ENCODE data around the gene MYOZ3.

The MYOZ3 gene

DNA sequence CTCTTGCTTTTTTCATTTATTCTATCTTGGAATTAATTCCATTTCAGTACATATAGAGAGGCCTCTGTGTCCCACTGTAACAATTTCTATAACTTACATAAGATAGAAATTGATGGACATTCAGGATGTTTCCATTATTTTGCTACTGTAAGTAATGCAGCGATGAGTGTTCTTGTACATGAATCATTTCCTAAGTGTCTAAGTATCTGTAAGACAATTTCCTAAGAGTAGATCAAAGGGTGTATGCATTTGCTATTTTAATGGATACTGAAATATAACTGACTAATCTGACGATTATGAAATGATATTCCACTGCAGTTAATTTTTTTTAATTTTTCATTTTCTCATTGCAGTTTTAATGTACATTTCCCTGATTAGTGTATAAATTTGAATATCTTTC lies 62.8 kb downstream of the MYOZ3 start:
- Histone ChIP-seq H3K9ac (ENCODE audit: low read length) (no peak overlapping the region), H3K27me3 (ENCODE audit: insufficient read depth, low read length, poor library complexity) (no peaks in the 10 kb centered on the region), H3K18ac (ENCODE audit: low read length) (no peak overlapping the region), H4K5ac (ENCODE audit: low read length) (no peak overlapping the region), H3K79me1 (ENCODE audit: low read length) (no peaks in the 10 kb centered on the region), H3K27ac (ENCODE audit: low read depth, low read length) (no peak overlapping the region), H3K56ac (ENCODE audit: low read length) (no peak overlapping the region), H4K8ac (ENCODE audit: low read depth, low read length) (no peak overlapping the region), H3K36me3 (ENCODE audit: control insufficient read depth, insufficient read depth, low read length) (peaks cover 1% of the 10 kb centered on the region), H3K23ac (ENCODE audit: low read length) (no peak overlapping the region), H3K4me2 (ENCODE audit: low read length) (no peak overlapping the region), H2AK5ac (ENCODE audit: low read length) (no peak overlapping the region), H3K79me2 (ENCODE audit: control insufficient read depth, insufficient read depth, low read length) (no peaks in the 10 kb centered on the region), H2BK120ac (ENCODE audit: low read depth, low read length) (no peak overlapping the region), H3K4ac (ENCODE audit: low read depth, low read length) (no peak overlapping the region), H2BK15ac (replicated peaks; ENCODE audit: low read depth) (no peak overlapping the region), H2BK5ac (ENCODE audit: low read length) (no peak overlapping the region), H3K4me1 (ENCODE audit: control insufficient read depth, low read depth, low read length) (no peaks in the 10 kb centered on the region), H3K4me3 (ENCODE audit: low read length) (no peak overlapping the region)
- no peak for DNase-seq
- WGBS (ENCODE audit: extremely low coverage, insufficient coverage, low lambda C conversion rate) = no CpG with 5 or more reads among the region's 2 CpGs

Measured in mesendoderm (in vitro differentiated cells).